Epithelial cell of proximal tubule (primary cell): ENCODE data around the gene PTPRN2. TPM values are rescaled to one million over a fixed set of nuclear protein-coding genes. Genes with fewer than 3 reads are reported as not detected.

Source experiments
- DNase-seq: peaks from one replicate; pipeline ENCODE4 v3.0.0-alpha.2; 2011; ENCODE audit warnings: low read depth
- H3K4me3 ChIP-seq: 2 replicates; pipeline ENCODE4 v1.5.1; 2011; ENCODE audit warnings: low read depth, mild to moderate bottlenecking, low read length
- CTCF ChIP-seq: conservative IDR thresholded peaks from 2 replicates; pipeline ENCODE4 v1.5.1; 2012; ENCODE audit warnings: low read depth, mild to moderate bottlenecking, low read length
- total RNA-seq: library from RNA; depleted of rRNA; stranded (reverse); fragments of >200 nt; gene quantifications from 2 replicates; pipeline ENCODE4 v1.2.3, GENCODE V29; 2015

The PTPRN2 gene
- total RNA-seq, 1 donor from 2014 or later, result 2.8 TPM

GRCh38 chr7:157745721-157746709 lies 841.6 kb downstream of the PTPRN2 start:
- DNase-seq, result no peak
- no peak for TF ChIP-seq CTCF
- no peak overlapping the region for H3K4me3 ChIP-seq

- DNase-seq, result no peak
- H3K4me3 ChIP-seq, result no peak overlapping the region
- no peak for TF ChIP-seq CTCF
These were observed 842.6 kb downstream of the PTPRN2 start for GRCh38 chr7:157744786-157745601.

- DNase-seq, result no peak
- no peak for TF ChIP-seq CTCF
- no peak overlapping the region for H3K4me3 ChIP-seq
These were observed 843.7 kb downstream of the PTPRN2 start for GRCh38 chr7:157743781-157744525.

GRCh38 chr7:157740251-157740798 lies 847.3 kb downstream of the PTPRN2 start:
- H3K4me3 ChIP-seq, result no peak overlapping the region
- no peak for DNase-seq
- TF ChIP-seq CTCF, result no peak

GRCh38 chr7:157739650-157740049 lies 848.0 kb downstream of the PTPRN2 start:
- no peak overlapping the region for H3K4me3 ChIP-seq
- no peak for TF ChIP-seq CTCF
- DNase-seq, result no peak

- DNase-seq, result no peak
- H3K4me3 ChIP-seq, result no peak overlapping the region
- no peak for TF ChIP-seq CTCF
These were observed 848.6 kb downstream of the PTPRN2 start for GRCh38 chr7:157739031-157739430.
